Measurements from ENCODE around the gene RAB18. TPM values are rescaled to one million over a fixed set of nuclear protein-coding genes. Genes with fewer than 3 reads are reported as not detected.

Gene RAB18
- total and polyA plus RNA-seq, 10 of the 15 experiments (the other 5 are each of a cell fraction or from before 2014, with no cell fraction given): 13.4 to 98.8 (median 42.1) TPM

GRCh38 chr10:27525819-27526218 lies 21.7 kb downstream of the RAB18 start:
- ChIA-PET CTCF (no interaction called here), RAD21 (ENCODE audit: unreplicated experiment) (no interaction called here), SMC1A (ENCODE audit: uncharacterized antibody, unreplicated experiment) (no interaction called here), POLR2A (no interaction called here)
- no TSS peak for BruUV-seq (replicated peaks)
- DNase-seq (ENCODE audit: low read depth, low spot score): no peak
- no peaks in the 10 kb centered on the region for H3K27me3 ChIP-seq (replicated peaks in 1 of 2; ENCODE audit: control insufficient read depth in 2 of 2, insufficient read depth in 2 of 2, low read length in 1 of 2)
- H3K79me2 ChIP-seq (ENCODE audit: control insufficient read depth, insufficient read depth, low read length): peaks cover 9% of the 10 kb centered on the region
- no peak; the same call in 2 of the 3 replicates for ATAC-seq
- no peaks in the 10 kb centered on the region; a peak in 1 of 4 replicates for H3K36me3 ChIP-seq (ENCODE audit: control insufficient read depth in 2 of 2, insufficient read depth in 2 of 2, low read length in 1 of 2)
- no peaks in the 10 kb centered on the region for H4K20me1 ChIP-seq (ENCODE audit: control insufficient read depth, insufficient read depth)
- in situ Hi-C loops (cut with MboI): no loop called here
- no peak overlapping the region for H3K27ac ChIP-seq (ENCODE audit: control insufficient read depth, insufficient read depth)
- H3K9ac ChIP-seq (ENCODE audit: control insufficient read depth, insufficient read depth, low read length): no peak overlapping the region
- H3K9me3 ChIP-seq (replicated peaks; ENCODE audit: control insufficient read depth, insufficient read depth, low read length): peaks cover 1% of the 10 kb centered on the region
- intact Hi-C loops (cut with micrococcal nuclease; ENCODE audit: unreplicated experiment): no loop called here
- TF ChIP-seq TCF3 (IDR thresholded peaks at IDR 0.05; ENCODE audit: borderline replicate concordance, insufficient read depth, low read depth, low read length): no peak
- TF ChIP-seq STAT3 (IDR thresholded peaks at IDR 0.05; ENCODE audit: low read depth, low read length): no peak
- TF ChIP-seq NFYB (IDR thresholded peaks at IDR 0.05; ENCODE audit: insufficient read depth, low read depth, low read length): no peak
- TF ChIP-seq RELA (IDR thresholded peaks at IDR 0.05; ENCODE audit: borderline replicate concordance, partially characterized antibody): no peak
- no peak for TF ChIP-seq TARDBP (IDR thresholded peaks at IDR 0.05; ENCODE audit: borderline replicate concordance)
- no peaks in the 10 kb centered on the region for H3K4me1 ChIP-seq (ENCODE audit: control insufficient read depth, insufficient read depth, low read length)
- no peak for FAIRE-seq
- H2AFZ ChIP-seq (ENCODE audit: control insufficient read depth, low read depth, low read length): no peak overlapping the region
- H3K4me2 ChIP-seq (ENCODE audit: control insufficient read depth, insufficient read depth): no peak overlapping the region
- no peak overlapping the region for H3K4me3 ChIP-seq

- TF ChIP-seq BRCA1 (IDR thresholded peaks at IDR 0.05; ENCODE audit: low read depth, low read length) (no peak), IRF4 (IDR thresholded peaks at IDR 0.05; ENCODE audit: low read depth, low read length) (no peak)
- Histone ChIP-seq H3K36me3 (ENCODE audit: control insufficient read depth in 2 of 2, insufficient read depth in 2 of 2, low read length in 1 of 2) (no peaks in the 10 kb centered on the region; a peak in 1 of 4 replicates), H2AFZ (ENCODE audit: control insufficient read depth, low read depth, low read length) (no peak overlapping the region), H3K9ac (ENCODE audit: control insufficient read depth, insufficient read depth, low read length) (no peak overlapping the region), H3K27me3 (replicated peaks in 1 of 2; ENCODE audit: control insufficient read depth in 2 of 2, insufficient read depth in 2 of 2, low read length in 1 of 2) (no peaks in the 10 kb centered on the region), H3K4me2 (ENCODE audit: control insufficient read depth, insufficient read depth) (no peak overlapping the region), H3K4me1 (ENCODE audit: control insufficient read depth, insufficient read depth, low read length) (no peaks in the 10 kb centered on the region), H3K27ac (ENCODE audit: control insufficient read depth, insufficient read depth) (no peak overlapping the region), H3K4me3 (no peak overlapping the region), H4K20me1 (ENCODE audit: control insufficient read depth, insufficient read depth) (no peaks in the 10 kb centered on the region), H3K9me3 (replicated peaks; ENCODE audit: control insufficient read depth, insufficient read depth, low read length) (peaks cover 1% of the 10 kb centered on the region), H3K79me2 (ENCODE audit: control insufficient read depth, insufficient read depth, low read length) (peaks cover 9% of the 10 kb centered on the region)
- FAIRE-seq (no peak), ATAC-seq (no peak), DNase-seq (ENCODE audit: low read depth, low spot score) (no peak)
- ChIA-PET POLR2A (no interaction called here), CTCF (no interaction called here), RAD21 (ENCODE audit: unreplicated experiment) (no interaction called here), SMC1A (ENCODE audit: uncharacterized antibody, unreplicated experiment) (no interaction called here)
- 97% methylated on average over 3 of the region's 3 CpGs for WGBS (ENCODE audit: insufficient coverage, insufficient replicate concordance, low lambda C conversion rate, missing lambda C conversion rate)
- BruUV-seq (replicated peaks): no TSS peak
- in situ Hi-C loops (cut with MboI) (no loop called here), intact Hi-C loops (cut with micrococcal nuclease; ENCODE audit: unreplicated experiment) (no loop called here)
Observed at GRCh38 chr10:27526242-27526641, 22.1 kb downstream of the RAB18 start.

All from GM12878 (cell line).